ENCODE results near the gene ARHGAP40. TPM values are rescaled to one million over a fixed set of nuclear protein-coding genes. Genes with fewer than 3 reads are reported as not detected.
A peak's percentile ranks its signal among the peaks of the same experiment; 100 is the strongest.

Gene ARHGAP40
- total and polyA plus RNA-seq, 2 of the 8 experiments (the other 6 are each of a cell fraction or from before 2014, with no cell fraction given) = 0.74 to 1.4 TPM

- peaks cover 0 to 7% (median 2%) of the 10 kb centered on the region in 4 experiments; a peak in 3 of 7 replicates for H3K4me1 ChIP-seq (replicated peaks in 1 of 4; ENCODE audit: control insufficient read depth in 3 of 4, insufficient read depth in 4 of 4, low read length in 3 of 4)
- TF ChIP-seq EP300 (IDR thresholded peaks at IDR 0.05; ENCODE audit: borderline replicate concordance in 1 of 2, low read depth in 2 of 2, low read length in 2 of 2) (no peak), HDAC6 (IDR thresholded peaks at IDR 0.05; ENCODE audit: low read depth, low read length) (no peak), SIN3A (conservative IDR thresholded peaks at IDR 0.05 in 1 of 2, IDR thresholded peaks at IDR 0.05 in 1 of 2; ENCODE audit: low read depth in 1 of 2, low read length in 2 of 2) (no peak), NANOG (IDR thresholded peaks at IDR 0.05; ENCODE audit: insufficient read depth, low read depth, low read length, poor library complexity, severe bottlenecking) (no peak), ATF2 (IDR thresholded peaks at IDR 0.05; ENCODE audit: low read length) (no peak), JUN (IDR thresholded peaks at IDR 0.05; ENCODE audit: low read depth, low read length) (no peak), ZNF274 (IDR thresholded peaks at IDR 0.05; ENCODE audit: borderline replicate concordance, extremely low read depth, low read length) (no peak), RFX5 (IDR thresholded peaks at IDR 0.05; ENCODE audit: borderline replicate concordance, low read depth, low read length) (no peak), GTF2F1 (IDR thresholded peaks at IDR 0.05; ENCODE audit: borderline replicate concordance, low read depth, low read length) (no peak)
- TF ChIP-seq, protein P1, sequence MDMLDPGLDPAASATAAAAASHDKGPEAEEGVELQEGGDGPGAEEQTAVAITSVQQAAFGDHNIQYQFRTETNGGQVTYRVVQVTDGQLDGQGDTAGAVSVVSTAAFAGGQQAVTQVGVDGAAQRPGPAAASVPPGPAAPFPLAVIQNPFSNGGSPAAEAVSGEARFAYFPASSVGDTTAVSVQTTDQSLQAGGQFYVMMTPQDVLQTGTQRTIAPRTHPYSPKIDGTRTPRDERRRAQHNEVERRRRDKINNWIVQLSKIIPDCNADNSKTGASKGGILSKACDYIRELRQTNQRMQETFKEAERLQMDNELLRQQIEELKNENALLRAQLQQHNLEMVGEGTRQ (IDR thresholded peaks at IDR 0.05; ENCODE audit: low read length) = no peak
Measured at GRCh38 chr20:38657390-38657789, 55.8 kb downstream of the ARHGAP40 start.

More at GRCh38 chr20:38657390-38657789, 55.8 kb downstream of the ARHGAP40 start:
- Histone ChIP-seq H4K5ac (ENCODE audit: insufficient read length, low read depth, low read length) (no peak overlapping the region), H2BK5ac (ENCODE audit: low read depth, low read length) (no peak overlapping the region), H3K4ac (replicated peaks; ENCODE audit: insufficient read length, low read depth, low read length) (no peak overlapping the region), H4K20me1 (replicated peaks in 1 of 2; ENCODE audit: control insufficient read depth in 1 of 2, insufficient read depth in 2 of 2, low read length in 2 of 2) (peaks cover 0 to 4% of the 10 kb centered on the region in 2 experiments), H3K79me2 (ENCODE audit: control insufficient read depth in 1 of 2, insufficient read depth in 2 of 2, low read length in 2 of 2) (no peaks in the 10 kb centered on the region), H3K56ac (replicated peaks; ENCODE audit: insufficient read length, low read depth, low read length) (no peak overlapping the region), H3K4me2 (ENCODE audit: insufficient read depth in 1 of 2, low read depth in 2 of 2, low read length in 2 of 2) (no peak overlapping the region), H3K27me3 (replicated peaks in 1 of 4; ENCODE audit: control insufficient read depth in 3 of 4, extremely low read depth in 1 of 4, insufficient read depth in 3 of 4, low read length in 3 of 4) (peaks cover 0 to 2% (median 0%) of the 10 kb centered on the region in 4 experiments; a peak in 4 of 7 replicates), H4K91ac (replicated peaks; ENCODE audit: insufficient read length, low read length) (no peak overlapping the region), H3K9me3 (ENCODE audit: insufficient read depth in 2 of 2, low read depth in 1 of 2, low read length in 1 of 2) (no peaks in the 10 kb centered on the region), H2BK120ac (replicated peaks; ENCODE audit: low read depth, low read length) (no peak overlapping the region), H2BK15ac (ENCODE audit: low read length) (no peak overlapping the region), H3K79me1 (ENCODE audit: low read depth, low read length) (no peaks in the 10 kb centered on the region), H4K8ac (ENCODE audit: extremely low read depth, insufficient read depth, low read length) (no peak overlapping the region), H3K23me2 (ENCODE audit: low read depth, low read length) (peaks cover 6% of the 10 kb centered on the region; the same call in 1 of the 2 replicates), H3K18ac (ENCODE audit: extremely low read depth, low read length) (no peak overlapping the region), H2BK20ac (ENCODE audit: low read length) (no peak overlapping the region), H3K36me3 (ENCODE audit: control insufficient read depth in 2 of 4, insufficient read depth in 4 of 4, low read length in 3 of 4) (no peaks in the 10 kb centered on the region), H3K4me3 (ENCODE audit: extremely low read depth in 1 of 4, insufficient read depth in 2 of 4, low read depth in 3 of 4, low read length in 4 of 4) (no peak overlapping the region), H3K9ac (replicated peaks in 1 of 4; ENCODE audit: extremely low read depth in 1 of 4, low read depth in 3 of 4, low read length in 3 of 4) (no peak overlapping the region), H3K23ac (ENCODE audit: insufficient read length) (no peak overlapping the region), H3K14ac (ENCODE audit: insufficient read length) (no peak overlapping the region), H2AFZ (ENCODE audit: low read length) (no peak overlapping the region), H3K27ac (ENCODE audit: low read depth, low read length) (no peak overlapping the region), H2BK12ac (ENCODE audit: low read depth, low read length) (0 out of 2 replicates have a peak overlapping the region, but pooled peaks have one; percentile 33), H2AK5ac (ENCODE audit: low read depth, low read length) (no peak overlapping the region)
- POLR2A ChIA-PET (ENCODE audit: partially characterized antibody) = no interaction called here
- 88% methylated on average over 4 of the region's 5 CpGs; no CpG with 5 or more reads in 1 of the 2 experiments for WGBS, 2 experiments (ENCODE audit: extremely low coverage in 1 of 2, insufficient coverage in 1 of 2, insufficient read length in 1 of 2, insufficient replicate concordance in 2 of 2, low coverage in 1 of 2, low lambda C conversion rate in 2 of 2, missing lambda C conversion rate in 1 of 2)
- FAIRE-seq (no peak), DNase-seq (ENCODE audit: low read depth in 1 of 2, low spot score in 2 of 2) (no peak)
- CTCF ChIA-PET (ENCODE audit: partially characterized antibody) = interaction anchor here (1.4 to 6.7 kb wide), 7 partner anchors 8 to 69 kb away, joined by 4 to 88 read pairs (median 37); partner anchors contain the start of gene SLC32A1

Data from H1 (cell line).